KOPT-K1 (cell line): ENCODE results near the gene TANC2.

Source experiments
- H3K27ac ChIP-seq: fragments of 200-600 bp; sonication (generic); 2 replicates; pipeline ENCODE4 v1.5.1; 2016; ENCODE audit warnings: antibody characterized with exemption, mild to moderate bottlenecking, low read depth, low read length; ENCODE audit not compliant: poor library complexity, severe bottlenecking
- H3K36me3 ChIP-seq: fragments of 200-600 bp; sonication (generic); 2 replicates; pipeline ENCODE4 v1.5.1; 2017; ENCODE audit warnings: antibody characterized with exemption, mild to moderate bottlenecking, low read length, moderate library complexity; ENCODE audit not compliant: insufficient read depth
- H3K9me3 ChIP-seq: fragments of 200-600 bp; sonication (generic); 2 replicates; pipeline ENCODE4 v1.5.1; 2017; ENCODE audit warnings: antibody characterized with exemption, low read length, mild to moderate bottlenecking; ENCODE audit not compliant: insufficient read depth, poor library complexity, severe bottlenecking

TANC2 gene

DNA sequence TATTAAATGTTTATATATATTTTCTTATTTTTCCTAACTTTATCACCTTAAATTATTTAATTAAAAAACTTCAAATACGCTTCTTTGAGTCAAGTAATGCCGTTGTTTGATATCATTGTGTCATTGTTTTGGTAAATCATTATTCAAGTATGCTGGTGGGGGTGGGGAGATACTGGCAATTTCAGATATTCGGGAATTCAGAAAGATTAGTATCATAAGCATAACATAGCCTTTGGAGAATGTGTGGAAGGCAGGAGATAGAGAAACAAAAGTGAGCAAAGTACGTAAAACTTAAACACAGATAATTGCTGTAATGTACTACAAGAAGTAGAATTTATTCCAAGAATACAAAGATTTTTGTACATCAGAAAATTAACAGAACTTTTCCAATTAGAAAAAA is 49.8 kb downstream of the TANC2 start:
- H3K27ac ChIP-seq, result no peak overlapping the region
- H3K36me3 ChIP-seq, result no peaks in the 10 kb centered on the region

More for the DNA sequence above, 49.8 kb downstream of the TANC2 start:
- H3K9me3 ChIP-seq, result peaks cover 12% of the 10 kb centered on the region
